CD4-positive, alpha-beta T cell treated with Interleukin-6 at 100 ng/mL for 8 hours (primary cell): ENCODE measurements around the gene TENM3.

Experiments used
- DNase-seq: peaks from one replicate; pipeline ENCODE4 v3.0.0-alpha.2; 2020; ENCODE audit warnings: mixed read lengths, low spot score

TENM3 gene

GRCh38 chr4:182741054-182741453, 497.9 kb downstream of the TENM3 start:
- no peak for DNase-seq

GRCh38 chr4:182741914-182742313, 498.7 kb downstream of the TENM3 start:
- DNase-seq, result no peak

GRCh38 chr4:182743815-182744214, 500.6 kb downstream of the TENM3 start:
- no peak for DNase-seq

GRCh38 chr4:182745237-182745636, 502.0 kb downstream of the TENM3 start:
- DNase-seq, result no peak

- no peak for DNase-seq
These were observed 503.7 kb downstream of the TENM3 start for GRCh38 chr4:182746876-182747275.

- DNase-seq, result no peak
These were observed 505.1 kb downstream of the TENM3 start for GRCh38 chr4:182748283-182748682.

- DNase-seq, result no peak
These were observed 505.7 kb downstream of the TENM3 start for GRCh38 chr4:182748949-182749348.

- no peak for DNase-seq
These were observed 506.5 kb downstream of the TENM3 start for GRCh38 chr4:182749667-182750167.

- DNase-seq, result no peak
These were observed 509.1 kb downstream of the TENM3 start for GRCh38 chr4:182752158-182752910.

GRCh38 chr4:182754895-182755294, 511.7 kb downstream of the TENM3 start:
- no peak for DNase-seq

- no peak for DNase-seq
These were observed 513.0 kb downstream of the TENM3 start for GRCh38 chr4:182756161-182756690.

- DNase-seq, result no peak
These were observed 515.1 kb downstream of the TENM3 start for GRCh38 chr4:182758273-182758672.

- DNase-seq, result no peak
These were observed 517.4 kb downstream of the TENM3 start for GRCh38 chr4:182760551-182761043.

- DNase-seq, result no peak
These were observed 520.9 kb downstream of the TENM3 start for GRCh38 chr4:182764137-182764536.

- DNase-seq, result no peak
These were observed 521.4 kb downstream of the TENM3 start for GRCh38 chr4:182764642-182765041.

GRCh38 chr4:182765987-182766856, 523.0 kb downstream of the TENM3 start:
- DNase-seq, result no peak

- DNase-seq, result no peak
These were observed 523.7 kb downstream of the TENM3 start for GRCh38 chr4:182766857-182767250.

- DNase-seq, result no peak
These were observed 525.6 kb downstream of the TENM3 start for GRCh38 chr4:182768838-182769237.

GRCh38 chr4:182770259-182770995, 527.2 kb downstream of the TENM3 start:
- DNase-seq, result no peak

GRCh38 chr4:182770996-182771514, 527.9 kb downstream of the TENM3 start:
- no peak for DNase-seq

- DNase-seq, result no peak
These were observed 531.9 kb downstream of the TENM3 start for GRCh38 chr4:182775075-182775474.
